ENCODE measurements around the gene NCAPG. TPM values are rescaled to one million over a fixed set of nuclear protein-coding genes. Genes with fewer than 3 reads are reported as not detected.
"Not testable (repeated sequence)": the region's sequence is repeated elsewhere in the genome, so short reads cannot be mapped to it uniquely, and the experiment has no call there.

Gene NCAPG
- polyA plus RNA-seq, 1 experiment, result 9.1 TPM

DNA sequence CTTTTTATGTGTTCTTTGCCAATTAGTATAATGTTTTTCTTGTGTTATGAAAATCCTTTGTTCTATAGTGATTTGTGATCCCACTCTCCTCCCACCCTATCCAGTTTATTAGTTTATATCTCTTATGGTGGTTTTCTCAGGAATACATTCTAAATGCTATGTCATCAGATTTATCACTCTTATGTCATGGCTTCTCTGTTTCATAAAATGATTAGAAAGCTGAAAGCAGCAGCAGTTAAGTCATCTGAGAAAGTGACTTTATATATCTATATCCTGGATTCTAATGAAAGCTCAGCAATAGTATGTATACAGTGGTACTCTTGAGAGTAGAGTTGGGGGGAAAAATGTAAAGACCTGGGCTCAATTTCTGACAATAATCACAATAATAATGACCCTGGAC, 41.2 kb downstream of the NCAPG start:
- TF ChIP-seq, protein P1, sequence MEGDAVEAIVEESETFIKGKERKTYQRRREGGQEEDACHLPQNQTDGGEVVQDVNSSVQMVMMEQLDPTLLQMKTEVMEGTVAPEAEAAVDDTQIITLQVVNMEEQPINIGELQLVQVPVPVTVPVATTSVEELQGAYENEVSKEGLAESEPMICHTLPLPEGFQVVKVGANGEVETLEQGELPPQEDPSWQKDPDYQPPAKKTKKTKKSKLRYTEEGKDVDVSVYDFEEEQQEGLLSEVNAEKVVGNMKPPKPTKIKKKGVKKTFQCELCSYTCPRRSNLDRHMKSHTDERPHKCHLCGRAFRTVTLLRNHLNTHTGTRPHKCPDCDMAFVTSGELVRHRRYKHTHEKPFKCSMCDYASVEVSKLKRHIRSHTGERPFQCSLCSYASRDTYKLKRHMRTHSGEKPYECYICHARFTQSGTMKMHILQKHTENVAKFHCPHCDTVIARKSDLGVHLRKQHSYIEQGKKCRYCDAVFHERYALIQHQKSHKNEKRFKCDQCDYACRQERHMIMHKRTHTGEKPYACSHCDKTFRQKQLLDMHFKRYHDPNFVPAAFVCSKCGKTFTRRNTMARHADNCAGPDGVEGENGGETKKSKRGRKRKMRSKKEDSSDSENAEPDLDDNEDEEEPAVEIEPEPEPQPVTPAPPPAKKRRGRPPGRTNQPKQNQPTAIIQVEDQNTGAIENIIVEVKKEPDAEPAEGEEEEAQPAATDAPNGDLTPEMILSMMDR (IDR thresholded peaks at IDR 0.05; ENCODE audit: low read depth, low read length), result no peak
- Histone ChIP-seq H3K9me3 (ENCODE audit: control insufficient read depth, insufficient read depth, low read length) (peaks cover 4% of the 10 kb centered on the region; the same call in 1 of the 2 replicates), H3K27me3 (ENCODE audit: control insufficient read depth, insufficient read depth, low read length) (no peaks in the 10 kb centered on the region), H3K27ac (ENCODE audit: low read depth, low read length) (no peak overlapping the region), H3K4me3 (ENCODE audit: low read depth, low read length) (no peak overlapping the region)
- ChIA-PET CTCF (interaction anchor here (1.0 kb wide), 1 partner anchor 35 kb away, joined by 5 read pairs; no protein-coding TSS in a partner anchor), POLR2A (no interaction called here)
- DNase-seq (ENCODE audit: low read depth, low spot score), result no peak

DNA sequence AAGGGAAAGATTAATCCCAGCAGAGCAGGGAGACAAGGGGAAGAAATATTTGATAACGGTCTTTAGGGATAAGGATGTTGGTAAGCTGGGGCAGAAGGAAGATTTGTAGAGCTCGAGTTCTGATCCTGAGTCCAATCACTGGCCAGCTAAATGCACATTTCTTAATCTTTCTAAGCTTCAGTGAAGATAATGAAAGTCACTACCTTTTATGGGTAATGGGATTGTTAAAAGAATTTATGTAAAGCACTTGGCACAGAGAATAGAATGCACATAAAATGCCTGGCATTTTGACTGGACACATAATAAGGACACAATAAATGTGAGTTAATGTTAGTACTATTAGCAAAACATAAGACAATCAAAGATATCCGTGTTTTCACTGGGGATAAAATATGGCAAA, 43.3 kb downstream of the NCAPG start:
- Histone ChIP-seq H3K9me3 (ENCODE audit: control insufficient read depth, insufficient read depth, low read length) (no peaks in the 10 kb centered on the region), H3K27ac (ENCODE audit: low read depth, low read length) (no peak overlapping the region), H3K4me3 (ENCODE audit: low read depth, low read length) (no peak overlapping the region), H3K27me3 (ENCODE audit: control insufficient read depth, insufficient read depth, low read length) (no peaks in the 10 kb centered on the region)
- no peak for DNase-seq (ENCODE audit: low read depth, low spot score)
- ChIA-PET CTCF (no interaction called here), POLR2A (no interaction called here)
- TF ChIP-seq, protein P1 (IDR thresholded peaks at IDR 0.05; ENCODE audit: low read depth, low read length), result no peak

DNA sequence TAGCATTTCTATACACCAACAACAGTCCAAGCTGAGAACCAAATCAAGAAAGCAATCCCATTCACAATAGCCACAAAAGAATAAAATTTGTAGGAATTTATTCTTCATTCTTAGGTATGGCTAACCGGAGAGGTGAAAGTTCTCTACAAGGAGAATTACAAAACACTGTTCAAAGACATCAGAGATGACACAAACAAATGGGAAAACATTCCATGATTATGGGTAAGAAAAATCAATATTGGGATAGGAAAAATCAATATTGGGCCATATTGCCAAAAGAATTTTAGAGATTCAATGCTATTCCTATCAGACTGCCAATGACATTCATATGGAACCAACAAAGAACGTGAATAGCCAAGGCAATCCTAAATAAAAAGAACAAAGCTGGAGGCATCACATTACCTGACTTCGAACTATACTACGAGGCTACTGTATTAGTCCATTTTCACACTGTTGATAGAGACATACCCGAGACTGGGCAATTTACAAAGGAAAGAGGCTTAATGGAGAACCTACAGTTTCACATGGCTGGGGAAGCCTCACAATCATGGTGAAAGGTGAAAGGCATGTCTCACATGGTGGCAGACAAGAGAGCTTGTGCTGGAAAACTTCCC, 49.1 kb downstream of the NCAPG start:
- TF ChIP-seq, protein P1 (IDR thresholded peaks at IDR 0.05; ENCODE audit: low read depth, low read length), result no peak
- peaks cover 3% of the 10 kb centered on the region; the same call in 1 of the 2 replicates for H3K9me3 ChIP-seq (ENCODE audit: control insufficient read depth, insufficient read depth, low read length)
- no peak overlapping the region for H3K27ac ChIP-seq (ENCODE audit: low read depth, low read length)
- ChIA-PET CTCF (no interaction called here), POLR2A (no interaction called here)
- no peak overlapping the region for H3K4me3 ChIP-seq (ENCODE audit: low read depth, low read length)
- DNase-seq (ENCODE audit: low read depth, low spot score), result no peak
- H3K27me3 ChIP-seq (ENCODE audit: control insufficient read depth, insufficient read depth, low read length), result no peaks in the 10 kb centered on the region

DNA sequence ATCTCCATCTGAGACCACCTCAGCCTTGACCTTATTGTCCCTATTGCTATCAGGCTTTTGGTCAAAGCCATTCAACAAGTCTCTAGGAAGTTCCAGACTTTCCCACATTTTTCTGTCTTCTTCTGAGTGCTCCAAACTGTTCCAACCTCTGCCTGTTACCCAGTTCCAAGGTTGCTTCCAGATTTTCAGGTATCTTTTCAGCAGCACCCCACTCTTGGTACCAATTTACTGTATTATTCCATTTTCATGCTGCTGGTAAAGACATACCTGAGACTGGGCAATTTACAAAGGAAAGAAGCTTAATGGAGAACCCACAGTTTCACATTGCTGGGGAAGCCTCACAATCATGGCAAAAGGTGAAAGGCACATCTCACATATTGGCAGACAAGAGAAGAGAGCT, 51.1 kb downstream of the NCAPG start:
- POLR2A ChIA-PET, result not testable (repeated sequence)

DNA sequence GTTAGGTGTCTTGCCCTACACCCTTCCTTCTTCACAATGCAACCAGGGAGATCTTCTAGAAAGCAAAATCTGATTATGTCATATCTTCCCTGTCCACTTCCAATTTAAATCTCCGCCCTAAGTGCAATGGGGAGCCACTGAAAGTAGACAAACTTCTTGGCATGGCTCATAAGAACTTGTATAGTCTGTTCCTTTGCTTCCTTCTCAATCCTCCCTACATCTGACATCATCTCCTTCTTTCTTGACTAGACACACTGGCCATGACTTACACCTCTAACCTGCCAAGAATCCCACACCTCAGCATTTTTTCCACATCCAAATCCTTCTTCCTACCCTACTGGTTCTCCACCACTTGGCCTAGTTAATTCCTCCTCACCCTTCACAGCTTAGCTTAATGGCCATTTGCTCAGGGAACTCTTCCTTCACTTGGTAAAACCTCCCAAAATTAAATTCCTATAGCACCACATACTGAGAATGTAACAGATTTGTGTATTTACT, 55.1 kb downstream of the NCAPG start:
- H3K27me3 ChIP-seq (ENCODE audit: control insufficient read depth, insufficient read depth, low read length), result no peaks in the 10 kb centered on the region
- TF ChIP-seq, protein P1 (IDR thresholded peaks at IDR 0.05; ENCODE audit: low read depth, low read length), result no peak
- POLR2A ChIA-PET, result no interaction called here
- H3K4me3 ChIP-seq (ENCODE audit: low read depth, low read length), result no peak overlapping the region
- no peak overlapping the region for H3K27ac ChIP-seq (ENCODE audit: low read depth, low read length)
- DNase-seq (ENCODE audit: low read depth, low spot score), result no peak
- H3K9me3 ChIP-seq (ENCODE audit: control insufficient read depth, insufficient read depth, low read length), result peaks cover 3% of the 10 kb centered on the region; the same call in 1 of the 2 replicates
- CTCF ChIA-PET, result interaction anchor here (0.7 kb wide), 1 partner anchor 10 kb away, joined by 3 read pairs; no protein-coding TSS in a partner anchor

More for the DNA sequence above, 51.1 kb downstream of the NCAPG start:
- DNase-seq (ENCODE audit: low read depth, low spot score); H3K9me3 ChIP-seq (ENCODE audit: control insufficient read depth, insufficient read depth, low read length); H3K27me3 ChIP-seq (ENCODE audit: control insufficient read depth, insufficient read depth, low read length); CTCF ChIA-PET; H3K27ac ChIP-seq (ENCODE audit: low read depth, low read length); H3K4me3 ChIP-seq (ENCODE audit: low read depth, low read length): not testable (repeated sequence)
